HG03280 (cell line): Measurements from ENCODE around the gene EXOC6B.

Source experiments
- ATAC-seq: cut with Tn5 transposase; IDR thresholded peaks from one replicate; pipeline ENCODE4 v1.9.1; 2021; ENCODE audit warnings: mild to moderate bottlenecking, moderate library complexity; ENCODE audit not compliant: unreplicated experiment

EXOC6B gene

GRCh38 chr2:72235497-72236415, 590.1 kb downstream of the EXOC6B start:
- no peak for ATAC-seq

- no peak for ATAC-seq
These were observed 592.6 kb downstream of the EXOC6B start for GRCh38 chr2:72233211-72233610.

GRCh38 chr2:72222829-72223564, 602.8 kb downstream of the EXOC6B start:
- no peak for ATAC-seq

GRCh38 chr2:72220170-72220569, 605.7 kb downstream of the EXOC6B start:
- ATAC-seq = no peak

GRCh38 chr2:72214429-72215143, 611.2 kb downstream of the EXOC6B start:
- no peak for ATAC-seq

- ATAC-seq = no peak
These were observed 613.4 kb downstream of the EXOC6B start for GRCh38 chr2:72212486-72212855.

- no peak for ATAC-seq
These were observed 613.9 kb downstream of the EXOC6B start for GRCh38 chr2:72211777-72212485.

- no peak for ATAC-seq
These were observed 614.5 kb downstream of the EXOC6B start for GRCh38 chr2:72211350-72211749.

GRCh38 chr2:72210470-72210869, 615.4 kb downstream of the EXOC6B start:
- ATAC-seq = no peak

- ATAC-seq = no peak
These were observed 617.6 kb downstream of the EXOC6B start for GRCh38 chr2:72208225-72208624.

GRCh38 chr2:72207334-72207733, 618.5 kb downstream of the EXOC6B start:
- ATAC-seq = no peak

GRCh38 chr2:72205504-72205881, 620.3 kb downstream of the EXOC6B start:
- no peak for ATAC-seq

- ATAC-seq = no peak
These were observed 620.9 kb downstream of the EXOC6B start for GRCh38 chr2:72204786-72205503.

- ATAC-seq = no peak
These were observed 621.6 kb downstream of the EXOC6B start for GRCh38 chr2:72204156-72204785.

- no peak for ATAC-seq
These were observed 627.1 kb downstream of the EXOC6B start for GRCh38 chr2:72198532-72199241.

GRCh38 chr2:72193723-72194122, 632.1 kb downstream of the EXOC6B start:
- ATAC-seq = no peak

- ATAC-seq = no peak
These were observed 634.4 kb downstream of the EXOC6B start for GRCh38 chr2:72191441-72191840.

- ATAC-seq = no peak
These were observed 640.6 kb downstream of the EXOC6B start for GRCh38 chr2:72185206-72185605.

GRCh38 chr2:72183466-72183865, 642.4 kb downstream of the EXOC6B start:
- no peak for ATAC-seq
